ENCODE results near the gene ARHGAP6.

- TF ChIP-seq EEA1 (CRISPR knock-in tag; IDR thresholded peaks at IDR 0.05; ENCODE audit: borderline replicate concordance) (no peak), TBP (CRISPR knock-in tag; IDR thresholded peaks at IDR 0.05) (no peak), KDM5B (CRISPR knock-in tag; IDR thresholded peaks at IDR 0.05; ENCODE audit: borderline replicate concordance) (no peak), ZMYM2 (CRISPR knock-in tag; IDR thresholded peaks at IDR 0.05) (no peak), POLR2AphosphoS5 (IDR thresholded peaks at IDR 0.05; ENCODE audit: low read depth, low read length) (no peak), ZNF75D (CRISPR knock-in tag; IDR thresholded peaks at IDR 0.05; ENCODE audit: borderline replicate concordance) (no peak), ZNF792 (CRISPR knock-in tag; IDR thresholded peaks at IDR 0.05) (no peak)
- TF ChIP-seq, protein P1, sequence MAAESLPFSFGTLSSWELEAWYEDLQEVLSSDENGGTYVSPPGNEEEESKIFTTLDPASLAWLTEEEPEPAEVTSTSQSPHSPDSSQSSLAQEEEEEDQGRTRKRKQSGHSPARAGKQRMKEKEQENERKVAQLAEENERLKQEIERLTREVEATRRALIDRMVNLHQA (CRISPR knock-in tag; IDR thresholded peaks at IDR 0.05): no peak
- TF ChIP-seq, protein P2, sequence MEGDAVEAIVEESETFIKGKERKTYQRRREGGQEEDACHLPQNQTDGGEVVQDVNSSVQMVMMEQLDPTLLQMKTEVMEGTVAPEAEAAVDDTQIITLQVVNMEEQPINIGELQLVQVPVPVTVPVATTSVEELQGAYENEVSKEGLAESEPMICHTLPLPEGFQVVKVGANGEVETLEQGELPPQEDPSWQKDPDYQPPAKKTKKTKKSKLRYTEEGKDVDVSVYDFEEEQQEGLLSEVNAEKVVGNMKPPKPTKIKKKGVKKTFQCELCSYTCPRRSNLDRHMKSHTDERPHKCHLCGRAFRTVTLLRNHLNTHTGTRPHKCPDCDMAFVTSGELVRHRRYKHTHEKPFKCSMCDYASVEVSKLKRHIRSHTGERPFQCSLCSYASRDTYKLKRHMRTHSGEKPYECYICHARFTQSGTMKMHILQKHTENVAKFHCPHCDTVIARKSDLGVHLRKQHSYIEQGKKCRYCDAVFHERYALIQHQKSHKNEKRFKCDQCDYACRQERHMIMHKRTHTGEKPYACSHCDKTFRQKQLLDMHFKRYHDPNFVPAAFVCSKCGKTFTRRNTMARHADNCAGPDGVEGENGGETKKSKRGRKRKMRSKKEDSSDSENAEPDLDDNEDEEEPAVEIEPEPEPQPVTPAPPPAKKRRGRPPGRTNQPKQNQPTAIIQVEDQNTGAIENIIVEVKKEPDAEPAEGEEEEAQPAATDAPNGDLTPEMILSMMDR (CRISPR knock-in tag; IDR thresholded peaks at IDR 0.05): no peak
- TF ChIP-seq, protein P3, sequence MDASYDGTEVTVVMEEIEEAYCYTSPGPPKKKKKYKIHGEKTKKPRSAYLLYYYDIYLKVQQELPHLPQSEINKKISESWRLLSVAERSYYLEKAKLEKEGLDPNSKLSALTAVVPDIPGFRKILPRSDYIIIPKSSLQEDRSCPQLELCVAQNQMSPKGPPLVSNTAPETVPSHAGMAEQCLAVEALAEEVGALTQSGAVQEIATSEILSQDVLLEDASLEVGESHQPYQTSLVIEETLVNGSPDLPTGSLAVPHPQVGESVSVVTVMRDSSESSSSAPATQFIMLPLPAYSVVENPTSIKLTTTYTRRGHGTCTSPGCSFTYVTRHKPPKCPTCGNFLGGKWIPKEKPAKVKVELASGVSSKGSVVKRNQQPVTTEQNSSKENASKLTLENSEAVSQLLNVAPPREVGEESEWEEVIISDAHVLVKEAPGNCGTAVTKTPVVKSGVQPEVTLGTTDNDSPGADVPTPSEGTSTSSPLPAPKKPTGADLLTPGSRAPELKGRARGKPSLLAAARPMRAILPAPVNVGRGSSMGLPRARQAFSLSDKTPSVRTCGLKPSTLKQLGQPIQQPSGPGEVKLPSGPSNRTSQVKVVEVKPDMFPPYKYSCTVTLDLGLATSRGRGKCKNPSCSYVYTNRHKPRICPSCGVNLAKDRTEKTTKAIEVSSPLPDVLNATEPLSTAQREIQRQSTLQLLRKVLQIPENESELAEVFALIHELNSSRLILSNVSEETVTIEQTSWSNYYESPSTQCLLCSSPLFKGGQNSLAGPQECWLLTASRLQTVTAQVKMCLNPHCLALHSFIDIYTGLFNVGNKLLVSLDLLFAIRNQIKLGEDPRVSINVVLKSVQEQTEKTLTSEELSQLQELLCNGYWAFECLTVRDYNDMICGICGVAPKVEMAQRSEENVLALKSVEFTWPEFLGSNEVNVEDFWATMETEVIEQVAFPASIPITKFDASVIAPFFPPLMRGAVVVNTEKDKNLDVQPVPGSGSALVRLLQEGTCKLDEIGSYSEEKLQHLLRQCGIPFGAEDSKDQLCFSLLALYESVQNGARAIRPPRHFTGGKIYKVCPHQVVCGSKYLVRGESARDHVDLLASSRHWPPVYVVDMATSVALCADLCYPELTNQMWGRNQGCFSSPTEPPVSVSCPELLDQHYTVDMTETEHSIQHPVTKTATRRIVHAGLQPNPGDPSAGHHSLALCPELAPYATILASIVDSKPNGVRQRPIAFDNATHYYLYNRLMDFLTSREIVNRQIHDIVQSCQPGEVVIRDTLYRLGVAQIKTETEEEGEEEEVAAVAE (CRISPR knock-in tag; IDR thresholded peaks at IDR 0.05; ENCODE audit: borderline replicate concordance): no peak
These were observed 267.6 kb downstream of the ARHGAP6 start for GRCh38 chrX:11398139-11398538.

Data from HepG2 (cell line).